Measurements from ENCODE around the gene DOCK9.

Gene DOCK9

GRCh38 chr13:98853771-98854221 is 124.1 kb downstream of the DOCK9 start:
- no peak for DNase-seq (ENCODE audit: low read depth)

GRCh38 chr13:98851276-98851675 is 126.6 kb downstream of the DOCK9 start:
- DNase-seq (ENCODE audit: low read depth): no peak

- no peak for DNase-seq (ENCODE audit: low read depth)
These were observed 129.1 kb downstream of the DOCK9 start for GRCh38 chr13:98848746-98849145.

GRCh38 chr13:98847780-98848179 is 130.1 kb downstream of the DOCK9 start:
- no peak for DNase-seq (ENCODE audit: low read depth)

- DNase-seq (ENCODE audit: low read depth): no peak
These were observed 130.9 kb downstream of the DOCK9 start for GRCh38 chr13:98846986-98847385.

GRCh38 chr13:98846521-98846920 is 131.3 kb downstream of the DOCK9 start:
- DNase-seq (ENCODE audit: low read depth): no peak

- no peak for DNase-seq (ENCODE audit: low read depth)
These were observed 132.1 kb downstream of the DOCK9 start for GRCh38 chr13:98845742-98846141.

- no peak for DNase-seq (ENCODE audit: low read depth)
These were observed 133.8 kb downstream of the DOCK9 start for GRCh38 chr13:98844021-98844420.

GRCh38 chr13:98843482-98843877 is 134.4 kb downstream of the DOCK9 start:
- no peak for DNase-seq (ENCODE audit: low read depth)

- DNase-seq (ENCODE audit: low read depth): peak; percentile 37
These were observed 134.9 kb downstream of the DOCK9 start for GRCh38 chr13:98842858-98843481.

GRCh38 chr13:98842070-98842469 is 135.8 kb downstream of the DOCK9 start:
- DNase-seq (ENCODE audit: low read depth): no peak

- DNase-seq (ENCODE audit: low read depth): no peak
These were observed 137.8 kb downstream of the DOCK9 start for GRCh38 chr13:98839856-98840769.

GRCh38 chr13:98838776-98839175 is 139.1 kb downstream of the DOCK9 start:
- no peak for DNase-seq (ENCODE audit: low read depth)

- no peak for DNase-seq (ENCODE audit: low read depth)
These were observed 140.0 kb downstream of the DOCK9 start for GRCh38 chr13:98837896-98838295.

- no peak for DNase-seq (ENCODE audit: low read depth)
These were observed 142.7 kb downstream of the DOCK9 start for GRCh38 chr13:98835156-98835555.

GRCh38 chr13:98834254-98834960 is 143.5 kb downstream of the DOCK9 start:
- no peak for DNase-seq (ENCODE audit: low read depth)

GRCh38 chr13:98831236-98831635 is 146.6 kb downstream of the DOCK9 start:
- DNase-seq (ENCODE audit: low read depth): no peak

- no peak for DNase-seq (ENCODE audit: low read depth)
These were observed 148.3 kb downstream of the DOCK9 start for GRCh38 chr13:98829541-98829940.

GRCh38 chr13:98828614-98829013 is 149.2 kb downstream of the DOCK9 start:
- DNase-seq (ENCODE audit: low read depth): no peak

- no peak for DNase-seq (ENCODE audit: low read depth)
These were observed 150.4 kb downstream of the DOCK9 start for GRCh38 chr13:98827449-98827848.

GRCh38 chr13:98826146-98826545 is 151.7 kb downstream of the DOCK9 start:
- no peak for DNase-seq (ENCODE audit: low read depth)

- no peak for DNase-seq (ENCODE audit: low read depth)
These were observed 152.2 kb downstream of the DOCK9 start for GRCh38 chr13:98825659-98826058.
